ENCODE results near the gene RAB5B. TPM values are rescaled to one million over a fixed set of nuclear protein-coding genes. Genes with fewer than 3 reads are reported as not detected.

RAB5B gene
- total and polyA plus RNA-seq, 10 of the 15 experiments (the other 5 are each of a cell fraction or from before 2014, with no cell fraction given) = 7.5 to 149 (median 37.8) TPM

DNA sequence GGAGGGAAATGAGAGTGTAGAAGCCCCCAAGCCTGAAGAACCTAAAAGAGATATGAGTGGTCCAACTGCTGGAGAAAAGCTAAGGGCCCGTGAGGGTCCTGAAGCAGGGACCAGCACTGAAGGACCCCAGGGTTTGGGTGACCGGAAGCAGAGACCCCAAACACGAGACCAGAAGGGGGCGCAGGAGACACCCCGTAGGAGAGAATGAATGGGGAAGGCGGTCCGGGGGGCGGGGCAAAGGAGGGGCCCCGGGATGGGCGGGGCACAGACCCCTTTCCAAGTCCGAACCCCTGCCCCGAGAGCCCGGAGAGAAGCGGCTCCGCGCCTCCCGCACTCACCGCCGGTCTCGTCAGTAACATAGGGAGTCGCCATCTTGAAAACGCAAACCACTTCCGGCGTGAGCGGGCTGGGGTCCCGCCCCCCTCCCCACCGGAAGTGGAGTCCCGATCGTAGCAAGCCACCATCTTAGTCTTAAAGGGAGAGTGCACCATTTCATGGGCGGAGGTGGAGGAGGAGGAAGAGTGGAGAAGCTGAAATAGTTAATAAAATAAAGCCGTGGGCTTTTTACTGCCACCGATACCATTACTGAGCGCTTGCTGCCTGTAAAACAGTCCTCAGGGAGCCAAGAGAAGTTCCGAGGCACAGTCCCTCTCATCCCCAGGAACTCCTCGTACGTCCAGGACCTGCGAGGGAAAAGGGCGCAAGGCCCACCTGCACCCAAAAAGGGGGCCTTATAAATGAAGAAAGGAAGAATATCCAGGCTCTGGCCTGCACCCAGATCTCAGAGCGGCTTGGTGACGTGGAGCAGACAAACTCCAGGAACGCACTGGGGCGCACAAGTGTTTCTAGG, 46.9 kb upstream of the RAB5B start (continued):
- TF ChIP-seq TCF12 (IDR thresholded peaks at IDR 0.05; ENCODE audit: low read depth, low read length) (no peak; the same call in 1 of the 2 replicates), ESRRA (IDR thresholded peaks at IDR 0.05; ENCODE audit: low read length) (no peak), POLR2AphosphoS5 (IDR thresholded peaks at IDR 0.05; ENCODE audit: low read length) (peak; percentile 60), ZNF207 (IDR thresholded peaks at IDR 0.05; ENCODE audit: borderline replicate concordance) (no peak; the same call in 1 of the 2 replicates), RAD21 (IDR thresholded peaks at IDR 0.05; ENCODE audit: insufficient read depth, low read depth, low read length) (peak; percentile 38), ETV6 (conservative IDR thresholded peaks at IDR 0.05 in 1 of 2, IDR thresholded peaks at IDR 0.05 in 1 of 2; ENCODE audit: borderline replicate concordance in 1 of 2, low read depth in 1 of 2) (no peak), RUNX3 (IDR thresholded peaks at IDR 0.05; ENCODE audit: low read length) (peak; percentile 91), ZZZ3 (IDR thresholded peaks at IDR 0.05; ENCODE audit: control insufficient read depth, insufficient read length, low read depth) (no peak), NRF1 (conservative IDR thresholded peaks at IDR 0.05; ENCODE audit: low read depth, low read length) (no peak), LARP7 (IDR thresholded peaks at IDR 0.05) (no peak), SMAD1 (IDR thresholded peaks at IDR 0.05; ENCODE audit: low read depth, partially characterized antibody) (no peak), RCOR1 (conservative IDR thresholded peaks at IDR 0.05; ENCODE audit: low read depth, low read length) (no peak), SMC3 (IDR thresholded peaks at IDR 0.05; ENCODE audit: borderline replicate concordance, low read length) (peak; percentile 21; the same call in 1 of the 2 replicates), NR2C1 (IDR thresholded peaks at IDR 0.05) (peak; percentile 76), STAT3 (IDR thresholded peaks at IDR 0.05; ENCODE audit: low read depth, low read length) (no peak), IKZF1 (conservative IDR thresholded peaks at IDR 0.05) (0 out of 2 replicates have a peak, but pooled peaks have one; percentile 7), GABPA (IDR thresholded peaks at IDR 0.05; ENCODE audit: low read depth) (peak; percentile 90), ZBED1 (IDR thresholded peaks at IDR 0.05; ENCODE audit: borderline replicate concordance) (peak; percentile 46; the same call in 1 of the 2 replicates), BHLHE40 (IDR thresholded peaks at IDR 0.05; ENCODE audit: borderline replicate concordance in 1 of 2, low read depth in 2 of 2, low read length in 1 of 2) (peak; percentile 45 to 71; a peak in 3 of 4 replicates)
- TF ChIP-seq, protein P1, sequence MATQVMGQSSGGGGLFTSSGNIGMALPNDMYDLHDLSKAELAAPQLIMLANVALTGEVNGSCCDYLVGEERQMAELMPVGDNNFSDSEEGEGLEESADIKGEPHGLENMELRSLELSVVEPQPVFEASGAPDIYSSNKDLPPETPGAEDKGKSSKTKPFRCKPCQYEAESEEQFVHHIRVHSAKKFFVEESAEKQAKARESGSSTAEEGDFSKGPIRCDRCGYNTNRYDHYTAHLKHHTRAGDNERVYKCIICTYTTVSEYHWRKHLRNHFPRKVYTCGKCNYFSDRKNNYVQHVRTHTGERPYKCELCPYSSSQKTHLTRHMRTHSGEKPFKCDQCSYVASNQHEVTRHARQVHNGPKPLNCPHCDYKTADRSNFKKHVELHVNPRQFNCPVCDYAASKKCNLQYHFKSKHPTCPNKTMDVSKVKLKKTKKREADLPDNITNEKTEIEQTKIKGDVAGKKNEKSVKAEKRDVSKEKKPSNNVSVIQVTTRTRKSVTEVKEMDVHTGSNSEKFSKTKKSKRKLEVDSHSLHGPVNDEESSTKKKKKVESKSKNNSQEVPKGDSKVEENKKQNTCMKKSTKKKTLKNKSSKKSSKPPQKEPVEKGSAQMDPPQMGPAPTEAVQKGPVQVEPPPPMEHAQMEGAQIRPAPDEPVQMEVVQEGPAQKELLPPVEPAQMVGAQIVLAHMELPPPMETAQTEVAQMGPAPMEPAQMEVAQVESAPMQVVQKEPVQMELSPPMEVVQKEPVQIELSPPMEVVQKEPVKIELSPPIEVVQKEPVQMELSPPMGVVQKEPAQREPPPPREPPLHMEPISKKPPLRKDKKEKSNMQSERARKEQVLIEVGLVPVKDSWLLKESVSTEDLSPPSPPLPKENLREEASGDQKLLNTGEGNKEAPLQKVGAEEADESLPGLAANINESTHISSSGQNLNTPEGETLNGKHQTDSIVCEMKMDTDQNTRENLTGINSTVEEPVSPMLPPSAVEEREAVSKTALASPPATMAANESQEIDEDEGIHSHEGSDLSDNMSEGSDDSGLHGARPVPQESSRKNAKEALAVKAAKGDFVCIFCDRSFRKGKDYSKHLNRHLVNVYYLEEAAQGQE (IDR thresholded peaks at IDR 0.05; ENCODE audit: low read depth, low read length) = no peak
- TF ChIP-seq, protein P2, sequence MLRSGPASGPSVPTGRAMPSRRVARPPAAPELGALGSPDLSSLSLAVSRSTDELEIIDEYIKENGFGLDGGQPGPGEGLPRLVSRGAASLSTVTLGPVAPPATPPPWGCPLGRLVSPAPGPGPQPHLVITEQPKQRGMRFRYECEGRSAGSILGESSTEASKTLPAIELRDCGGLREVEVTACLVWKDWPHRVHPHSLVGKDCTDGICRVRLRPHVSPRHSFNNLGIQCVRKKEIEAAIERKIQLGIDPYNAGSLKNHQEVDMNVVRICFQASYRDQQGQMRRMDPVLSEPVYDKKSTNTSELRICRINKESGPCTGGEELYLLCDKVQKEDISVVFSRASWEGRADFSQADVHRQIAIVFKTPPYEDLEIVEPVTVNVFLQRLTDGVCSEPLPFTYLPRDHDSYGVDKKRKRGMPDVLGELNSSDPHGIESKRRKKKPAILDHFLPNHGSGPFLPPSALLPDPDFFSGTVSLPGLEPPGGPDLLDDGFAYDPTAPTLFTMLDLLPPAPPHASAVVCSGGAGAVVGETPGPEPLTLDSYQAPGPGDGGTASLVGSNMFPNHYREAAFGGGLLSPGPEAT (IDR thresholded peaks at IDR 0.05; ENCODE audit: low read depth) = peak; percentile 83
- TF ChIP-seq, protein P3, sequence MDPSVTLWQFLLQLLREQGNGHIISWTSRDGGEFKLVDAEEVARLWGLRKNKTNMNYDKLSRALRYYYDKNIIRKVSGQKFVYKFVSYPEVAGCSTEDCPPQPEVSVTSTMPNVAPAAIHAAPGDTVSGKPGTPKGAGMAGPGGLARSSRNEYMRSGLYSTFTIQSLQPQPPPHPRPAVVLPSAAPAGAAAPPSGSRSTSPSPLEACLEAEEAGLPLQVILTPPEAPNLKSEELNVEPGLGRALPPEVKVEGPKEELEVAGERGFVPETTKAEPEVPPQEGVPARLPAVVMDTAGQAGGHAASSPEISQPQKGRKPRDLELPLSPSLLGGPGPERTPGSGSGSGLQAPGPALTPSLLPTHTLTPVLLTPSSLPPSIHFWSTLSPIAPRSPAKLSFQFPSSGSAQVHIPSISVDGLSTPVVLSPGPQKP (IDR thresholded peaks at IDR 0.05; ENCODE audit: low read depth, low read length) = peak; percentile 92
- TF ChIP-seq, protein P4, sequence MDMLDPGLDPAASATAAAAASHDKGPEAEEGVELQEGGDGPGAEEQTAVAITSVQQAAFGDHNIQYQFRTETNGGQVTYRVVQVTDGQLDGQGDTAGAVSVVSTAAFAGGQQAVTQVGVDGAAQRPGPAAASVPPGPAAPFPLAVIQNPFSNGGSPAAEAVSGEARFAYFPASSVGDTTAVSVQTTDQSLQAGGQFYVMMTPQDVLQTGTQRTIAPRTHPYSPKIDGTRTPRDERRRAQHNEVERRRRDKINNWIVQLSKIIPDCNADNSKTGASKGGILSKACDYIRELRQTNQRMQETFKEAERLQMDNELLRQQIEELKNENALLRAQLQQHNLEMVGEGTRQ (IDR thresholded peaks at IDR 0.05; ENCODE audit: borderline replicate concordance, low read depth, low read length) = no peak
